Measurements from ENCODE around the gene LASP1NB.

DNA sequence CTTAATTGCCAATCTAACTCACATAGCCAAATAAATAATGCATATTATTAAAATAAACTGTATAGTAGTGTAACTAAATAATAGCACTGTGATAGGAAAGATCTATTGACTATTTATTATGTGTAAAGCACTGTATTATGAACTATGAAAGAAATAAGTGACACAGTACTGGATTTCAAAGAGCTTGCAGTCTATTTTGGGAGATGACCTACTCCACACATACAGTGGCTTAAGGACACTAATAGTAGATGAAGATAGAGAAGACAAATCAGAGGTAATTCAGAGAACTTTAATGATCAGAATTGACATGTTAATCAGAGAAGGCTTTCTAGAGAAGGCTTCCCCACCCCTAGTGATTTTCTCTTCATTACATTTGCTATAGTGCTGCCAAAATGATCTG lies 14.6 kb downstream of the LASP1NB start:
- TF ChIP-seq, protein P1, sequence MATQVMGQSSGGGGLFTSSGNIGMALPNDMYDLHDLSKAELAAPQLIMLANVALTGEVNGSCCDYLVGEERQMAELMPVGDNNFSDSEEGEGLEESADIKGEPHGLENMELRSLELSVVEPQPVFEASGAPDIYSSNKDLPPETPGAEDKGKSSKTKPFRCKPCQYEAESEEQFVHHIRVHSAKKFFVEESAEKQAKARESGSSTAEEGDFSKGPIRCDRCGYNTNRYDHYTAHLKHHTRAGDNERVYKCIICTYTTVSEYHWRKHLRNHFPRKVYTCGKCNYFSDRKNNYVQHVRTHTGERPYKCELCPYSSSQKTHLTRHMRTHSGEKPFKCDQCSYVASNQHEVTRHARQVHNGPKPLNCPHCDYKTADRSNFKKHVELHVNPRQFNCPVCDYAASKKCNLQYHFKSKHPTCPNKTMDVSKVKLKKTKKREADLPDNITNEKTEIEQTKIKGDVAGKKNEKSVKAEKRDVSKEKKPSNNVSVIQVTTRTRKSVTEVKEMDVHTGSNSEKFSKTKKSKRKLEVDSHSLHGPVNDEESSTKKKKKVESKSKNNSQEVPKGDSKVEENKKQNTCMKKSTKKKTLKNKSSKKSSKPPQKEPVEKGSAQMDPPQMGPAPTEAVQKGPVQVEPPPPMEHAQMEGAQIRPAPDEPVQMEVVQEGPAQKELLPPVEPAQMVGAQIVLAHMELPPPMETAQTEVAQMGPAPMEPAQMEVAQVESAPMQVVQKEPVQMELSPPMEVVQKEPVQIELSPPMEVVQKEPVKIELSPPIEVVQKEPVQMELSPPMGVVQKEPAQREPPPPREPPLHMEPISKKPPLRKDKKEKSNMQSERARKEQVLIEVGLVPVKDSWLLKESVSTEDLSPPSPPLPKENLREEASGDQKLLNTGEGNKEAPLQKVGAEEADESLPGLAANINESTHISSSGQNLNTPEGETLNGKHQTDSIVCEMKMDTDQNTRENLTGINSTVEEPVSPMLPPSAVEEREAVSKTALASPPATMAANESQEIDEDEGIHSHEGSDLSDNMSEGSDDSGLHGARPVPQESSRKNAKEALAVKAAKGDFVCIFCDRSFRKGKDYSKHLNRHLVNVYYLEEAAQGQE (IDR thresholded peaks at IDR 0.05; ENCODE audit: insufficient read depth in 1 of 2, low read depth in 2 of 2, low read length in 2 of 2): no peak
- TF ChIP-seq POLR2AphosphoS5 (IDR thresholded peaks at IDR 0.05; ENCODE audit: low read depth, low read length): no peak

Measured in PFSK-1 (cell line).